AG04449 (cell line): ENCODE results near the gene ROBO1.

Source experiments
- CTCF ChIA-PET: fragments of 350-600 bp; formaldehyde crosslinking; extraction: SDS; loops from one replicate; lab custom pipeline; 2021; ENCODE audit warnings: antibody characterized with exemption; lab: Yijun Ruan, JAX
- POLR2A ChIA-PET: fragments of 400-600, 350-600 bp; formaldehyde crosslinking; extraction: SDS; loops from one replicate; lab custom pipeline; 2020; ENCODE audit warnings: antibody characterized with exemption, inconsistent platforms; lab: Yijun Ruan, JAX
- DNase-seq: peaks from one replicate; pipeline ENCODE4 v3.0.0-alpha.2; 2010; ENCODE audit warnings: low read depth, low spot score
- H3K4me3 ChIP-seq: 2 replicates; pipeline ENCODE4 v1.5.1; 2011; ENCODE audit warnings: low read depth, mild to moderate bottlenecking, control low read depth, low read length
- TF ChIP-seq, protein P1 (sequence below): IDR thresholded peaks from one replicate; pipeline ENCODE4 v1.5.1; 2011; ENCODE audit warnings: mild to moderate bottlenecking, moderate library complexity, low read length, control low read depth, inconsistent platforms; ENCODE audit not compliant: insufficient read depth; ENCODE audit errors: missing control alignments

Gene ROBO1

GRCh38 chr3:78873641-78874040, 894.2 kb downstream of the ROBO1 start:
- no peak for DNase-seq
- ChIA-PET CTCF (no interaction called here), POLR2A (no interaction called here)
- TF ChIP-seq, protein P1, sequence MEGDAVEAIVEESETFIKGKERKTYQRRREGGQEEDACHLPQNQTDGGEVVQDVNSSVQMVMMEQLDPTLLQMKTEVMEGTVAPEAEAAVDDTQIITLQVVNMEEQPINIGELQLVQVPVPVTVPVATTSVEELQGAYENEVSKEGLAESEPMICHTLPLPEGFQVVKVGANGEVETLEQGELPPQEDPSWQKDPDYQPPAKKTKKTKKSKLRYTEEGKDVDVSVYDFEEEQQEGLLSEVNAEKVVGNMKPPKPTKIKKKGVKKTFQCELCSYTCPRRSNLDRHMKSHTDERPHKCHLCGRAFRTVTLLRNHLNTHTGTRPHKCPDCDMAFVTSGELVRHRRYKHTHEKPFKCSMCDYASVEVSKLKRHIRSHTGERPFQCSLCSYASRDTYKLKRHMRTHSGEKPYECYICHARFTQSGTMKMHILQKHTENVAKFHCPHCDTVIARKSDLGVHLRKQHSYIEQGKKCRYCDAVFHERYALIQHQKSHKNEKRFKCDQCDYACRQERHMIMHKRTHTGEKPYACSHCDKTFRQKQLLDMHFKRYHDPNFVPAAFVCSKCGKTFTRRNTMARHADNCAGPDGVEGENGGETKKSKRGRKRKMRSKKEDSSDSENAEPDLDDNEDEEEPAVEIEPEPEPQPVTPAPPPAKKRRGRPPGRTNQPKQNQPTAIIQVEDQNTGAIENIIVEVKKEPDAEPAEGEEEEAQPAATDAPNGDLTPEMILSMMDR = no peak
- H3K4me3 ChIP-seq = no peak overlapping the region

DNA sequence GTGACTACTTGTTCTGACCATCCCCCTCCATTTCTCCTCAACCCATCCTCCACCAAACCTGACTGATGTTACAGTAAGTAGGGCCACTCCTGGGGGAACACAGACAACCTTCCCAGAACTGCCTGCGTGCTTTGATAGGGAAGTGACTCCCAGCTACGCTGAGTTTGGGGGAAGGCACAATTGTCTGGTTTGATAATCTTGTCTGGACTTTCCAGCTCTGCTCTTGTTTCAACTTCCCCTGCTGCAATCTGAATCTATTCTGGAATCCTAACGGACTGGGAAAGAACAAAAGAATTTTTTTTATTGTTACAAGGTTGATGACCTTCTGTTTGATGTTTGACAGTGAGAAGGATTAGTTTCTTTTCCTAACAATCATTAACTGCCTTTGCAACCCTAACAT, 895.6 kb downstream of the ROBO1 start:
- TF ChIP-seq, protein P1 = no peak
- H3K4me3 ChIP-seq = no peak overlapping the region
- no peak for DNase-seq
- POLR2A ChIA-PET = no interaction called here
- CTCF ChIA-PET = interaction anchor here (1.3 to 1.6 kb wide), 2 partner anchors 9 to 13 kb away, joined by 3 read pairs; no protein-coding TSS in a partner anchor

DNA sequence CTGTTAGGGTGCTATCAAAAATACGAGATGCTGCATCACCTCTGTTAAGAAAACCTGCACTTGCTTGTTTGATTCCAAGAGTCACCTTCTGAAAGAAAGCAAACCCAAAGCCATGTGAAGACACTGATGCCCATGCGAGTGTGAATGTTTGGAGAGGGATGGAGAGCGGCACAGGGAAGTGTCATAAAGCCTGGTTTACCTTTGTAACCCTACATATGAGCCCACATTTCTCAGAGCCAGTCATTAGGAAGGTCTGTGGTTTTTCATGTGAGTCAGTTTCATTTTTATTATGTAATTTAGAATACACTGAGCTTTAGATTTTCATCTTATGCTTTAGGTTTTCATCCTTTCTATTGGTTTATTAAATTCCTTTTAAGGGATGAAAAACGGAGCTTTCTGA, 896.8 kb downstream of the ROBO1 start:
- no peak for DNase-seq
- no peak overlapping the region for H3K4me3 ChIP-seq
- TF ChIP-seq, protein P1 = no peak
- CTCF ChIA-PET = interaction anchor here (1.6 kb wide), 1 partner anchor 12 kb away, joined by 3 read pairs; no protein-coding TSS in a partner anchor
- POLR2A ChIA-PET = no interaction called here

DNA sequence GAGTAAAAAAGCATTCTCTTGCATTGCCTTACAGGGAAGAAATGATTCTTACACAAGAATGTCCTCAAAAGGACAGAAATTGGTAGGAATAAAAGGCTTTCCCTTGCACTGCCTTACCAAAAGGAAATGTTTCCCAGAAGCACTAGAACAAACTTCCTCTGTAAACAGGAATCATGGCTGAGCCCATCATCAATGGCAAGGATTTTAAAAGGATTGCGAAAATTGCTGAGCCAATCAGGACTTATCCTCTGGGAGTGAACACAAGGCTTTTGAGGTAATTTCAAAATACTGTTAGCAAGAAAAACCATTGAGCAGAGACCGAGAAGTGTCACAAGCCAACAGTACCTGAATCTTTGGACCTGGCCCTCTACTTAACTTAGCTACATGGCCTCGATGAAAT, 897.3 kb downstream of the ROBO1 start:
- POLR2A ChIA-PET = no interaction called here
- CTCF ChIA-PET = no interaction called here
- TF ChIP-seq, protein P1 = no peak
- DNase-seq = no peak
- H3K4me3 ChIP-seq = no peak overlapping the region

- no peak overlapping the region for H3K4me3 ChIP-seq
- CTCF ChIA-PET = no interaction called here
- DNase-seq = no peak
- TF ChIP-seq, protein P1 = no peak
- POLR2A ChIA-PET = interaction anchor here (1.9 kb wide), 1 partner anchor 73 kb away, joined by 5 read pairs; no protein-coding TSS in a partner anchor
Observed at GRCh38 chr3:78868570-78868969, 899.2 kb downstream of the ROBO1 start.

- no peak for DNase-seq
- POLR2A ChIA-PET = interaction anchor here (1.9 kb wide), 1 partner anchor 74 kb away, joined by 5 read pairs; no protein-coding TSS in a partner anchor
- TF ChIP-seq, protein P1 = no peak
- CTCF ChIA-PET = interaction anchor here (0.7 kb wide), 1 partner anchor 12 kb away, joined by 3 read pairs; no protein-coding TSS in a partner anchor
- no peak overlapping the region for H3K4me3 ChIP-seq
Observed at GRCh38 chr3:78867409-78868372, 900.1 kb downstream of the ROBO1 start.
